ENCODE measurements around the gene SCAPER.
"Not testable (repeated sequence)": the region's sequence is repeated elsewhere in the genome, so short reads cannot be mapped to it uniquely, and the experiment has no call there.

SCAPER gene

GRCh38 chr15:76320012-76320411 is 585.1 kb downstream of the SCAPER start:
- DNase-seq (ENCODE audit: low read depth in 2 of 2), result no peak

GRCh38 chr15:76313731-76314130 is 591.4 kb downstream of the SCAPER start:
- DNase-seq (ENCODE audit: low read depth in 2 of 2), result no peak

GRCh38 chr15:76313175-76313567 is 592.0 kb downstream of the SCAPER start:
- not testable (repeated sequence) for DNase-seq (ENCODE audit: low read depth in 2 of 2)

GRCh38 chr15:76312540-76313174 is 592.5 kb downstream of the SCAPER start:
- DNase-seq (ENCODE audit: low read depth in 2 of 2), result no peak

- DNase-seq (ENCODE audit: low read depth in 2 of 2), result peak; percentile 81 to 96
Measured at GRCh38 chr15:76311100-76311953, 593.8 kb downstream of the SCAPER start, which contains the start of gene ETFA. Gene ETFA, minus strand, starts transcription at chr15:76311469. Its CDS starts 81 bp downstream, at chr15:76311388.

- peak in 1 of 2 donors; percentile 2 for DNase-seq (ENCODE audit: low read depth in 2 of 2)
Measured at GRCh38 chr15:76310475-76311099, 594.6 kb downstream of the SCAPER start.

GRCh38 chr15:76309601-76310330 is 595.4 kb downstream of the SCAPER start:
- DNase-seq (ENCODE audit: low read depth in 2 of 2), result no peak

GRCh38 chr15:76303909-76304308 is 601.2 kb downstream of the SCAPER start:
- no peak for DNase-seq (ENCODE audit: low read depth in 2 of 2)

GRCh38 chr15:76299786-76300185 is 605.4 kb downstream of the SCAPER start:
- DNase-seq (ENCODE audit: low read depth in 2 of 2), result no peak

- no peak for DNase-seq (ENCODE audit: low read depth in 2 of 2)
Measured at GRCh38 chr15:76298986-76299385, 606.2 kb downstream of the SCAPER start.

GRCh38 chr15:76297951-76298350 is 607.2 kb downstream of the SCAPER start:
- DNase-seq (ENCODE audit: low read depth in 2 of 2), result not testable (repeated sequence)
